GM18511 (cell line): ENCODE measurements around the gene UBASH3A.

Experiments
- ATAC-seq: cut with Tn5 transposase; IDR thresholded peaks from one replicate; pipeline ENCODE4 v1.9.1; 2021; ENCODE audit warnings: mild to moderate bottlenecking, moderate library complexity; ENCODE audit not compliant: unreplicated experiment

The UBASH3A gene

GRCh38 chr21:42429021-42429420 is 25.3 kb downstream of the UBASH3A start:
- no peak for ATAC-seq

DNA sequence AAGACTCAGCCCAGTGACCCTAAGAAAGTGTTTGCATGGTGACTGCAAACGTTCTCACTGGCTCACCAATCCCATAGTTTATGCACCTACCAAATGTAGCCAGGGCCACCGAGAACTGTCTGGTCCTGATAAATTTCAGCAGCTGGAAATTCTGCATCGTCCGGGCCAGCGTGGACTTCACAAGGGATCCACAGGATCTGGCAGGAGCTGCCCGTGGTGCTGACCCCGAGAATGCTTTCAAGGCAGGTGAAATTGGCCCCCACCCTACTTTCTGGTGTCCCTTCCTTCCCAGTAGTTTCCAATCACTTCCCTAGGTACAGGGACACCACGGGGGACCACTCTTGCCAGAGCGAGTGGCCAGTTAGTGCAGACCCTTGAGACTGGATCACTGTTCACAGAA is 26.2 kb downstream of the UBASH3A start:
- no peak for ATAC-seq

- no peak for ATAC-seq
Measured at GRCh38 chr21:42430521-42430920, 26.8 kb downstream of the UBASH3A start.

DNA sequence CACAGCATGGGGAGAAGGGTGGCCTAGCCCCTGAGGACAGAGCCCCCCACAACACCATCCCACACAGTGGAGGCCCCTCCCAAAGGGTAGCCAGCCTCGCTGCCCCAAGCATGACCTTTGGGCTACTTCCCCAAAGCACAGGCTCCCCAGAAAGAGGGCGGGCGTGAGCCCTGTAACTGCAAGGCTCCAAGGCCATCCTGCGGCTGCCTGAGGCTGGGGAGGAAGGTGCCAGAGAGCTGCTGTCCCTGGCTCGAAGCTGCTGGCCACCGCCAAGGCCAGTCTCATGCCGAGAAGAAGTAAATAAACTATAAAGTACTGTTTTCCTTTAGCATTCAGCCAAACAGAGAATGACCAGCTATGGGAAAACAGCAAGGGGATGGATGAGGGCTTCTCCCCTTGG is 27.5 kb downstream of the UBASH3A start:
- ATAC-seq, result no peak

GRCh38 chr21:42432695-42433094 is 29.0 kb downstream of the UBASH3A start:
- ATAC-seq, result no peak

DNA sequence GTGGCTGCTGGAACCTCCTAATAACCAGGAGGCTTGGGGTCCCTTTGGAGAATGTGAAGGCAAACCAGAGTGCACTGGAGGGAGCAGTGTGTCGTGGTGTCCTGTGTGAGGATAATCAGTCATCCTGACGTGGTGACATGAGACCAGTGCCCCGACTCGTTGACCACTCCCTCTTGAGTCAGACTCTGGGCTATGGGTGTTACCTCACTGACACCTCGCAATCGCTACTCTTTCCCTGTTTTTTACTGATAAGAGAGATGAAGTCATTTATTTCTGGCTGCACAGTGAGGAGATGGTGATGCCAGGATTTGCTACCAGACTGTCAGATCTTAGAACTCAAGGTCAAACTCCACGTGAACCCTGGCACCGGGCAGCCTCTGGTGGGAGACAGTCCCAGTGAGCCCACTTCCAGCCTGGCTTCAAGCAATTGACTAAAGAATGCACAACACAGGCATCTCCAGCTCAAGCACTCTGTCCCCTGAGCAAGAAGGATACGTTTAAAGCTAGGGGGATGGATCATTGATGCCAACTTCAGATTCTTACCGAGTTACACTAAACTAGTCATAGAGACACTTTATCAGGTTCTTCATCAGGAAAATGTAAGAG is 30.3 kb downstream of the UBASH3A start:
- no peak for ATAC-seq

DNA sequence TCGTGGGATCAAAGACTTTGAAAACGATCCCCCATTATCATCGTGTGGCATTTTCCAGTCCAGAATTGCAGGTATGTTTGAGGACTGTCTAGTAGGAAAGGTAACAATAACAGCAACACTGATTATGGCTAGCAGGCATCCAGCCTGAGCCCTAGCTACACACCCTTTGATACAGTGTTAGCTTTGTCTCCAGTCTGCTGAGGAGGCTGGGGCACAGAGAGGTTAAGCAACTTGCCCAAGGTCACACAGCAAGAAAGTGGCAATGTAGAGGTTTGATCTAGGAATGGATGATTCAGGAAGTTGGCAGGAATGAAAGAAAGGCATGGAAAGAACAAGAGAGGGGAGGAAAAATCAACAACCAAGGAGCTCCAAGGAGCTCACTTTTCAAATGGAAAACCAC is 31.2 kb downstream of the UBASH3A start:
- ATAC-seq, result no peak

GRCh38 chr21:42435401-42435800 is 31.7 kb downstream of the UBASH3A start:
- ATAC-seq, result no peak

- no peak for ATAC-seq
Measured at GRCh38 chr21:42435833-42436232, 32.1 kb downstream of the UBASH3A start.

DNA sequence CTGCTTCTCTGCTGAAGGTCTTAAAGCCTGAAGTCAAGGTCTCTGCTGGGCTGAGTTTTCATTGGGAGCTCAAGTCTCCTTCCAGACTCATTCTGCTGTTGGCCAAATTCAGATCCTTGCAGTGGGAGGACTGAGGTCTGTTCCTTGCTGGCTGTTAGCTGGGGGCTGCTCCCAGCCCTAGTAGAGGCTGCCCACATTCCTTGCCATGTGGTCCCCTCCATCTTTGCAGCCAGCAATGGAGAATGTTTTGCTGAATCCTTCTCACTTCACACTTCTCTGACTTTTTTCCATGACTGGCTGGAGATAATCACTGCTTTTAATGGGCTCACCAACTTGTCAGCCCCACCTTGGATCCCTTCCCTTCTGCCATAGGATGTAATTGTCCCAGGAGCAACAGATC is 33.2 kb downstream of the UBASH3A start:
- ATAC-seq, result no peak

GRCh38 chr21:42437786-42438185 is 34.1 kb downstream of the UBASH3A start:
- ATAC-seq, result no peak

DNA sequence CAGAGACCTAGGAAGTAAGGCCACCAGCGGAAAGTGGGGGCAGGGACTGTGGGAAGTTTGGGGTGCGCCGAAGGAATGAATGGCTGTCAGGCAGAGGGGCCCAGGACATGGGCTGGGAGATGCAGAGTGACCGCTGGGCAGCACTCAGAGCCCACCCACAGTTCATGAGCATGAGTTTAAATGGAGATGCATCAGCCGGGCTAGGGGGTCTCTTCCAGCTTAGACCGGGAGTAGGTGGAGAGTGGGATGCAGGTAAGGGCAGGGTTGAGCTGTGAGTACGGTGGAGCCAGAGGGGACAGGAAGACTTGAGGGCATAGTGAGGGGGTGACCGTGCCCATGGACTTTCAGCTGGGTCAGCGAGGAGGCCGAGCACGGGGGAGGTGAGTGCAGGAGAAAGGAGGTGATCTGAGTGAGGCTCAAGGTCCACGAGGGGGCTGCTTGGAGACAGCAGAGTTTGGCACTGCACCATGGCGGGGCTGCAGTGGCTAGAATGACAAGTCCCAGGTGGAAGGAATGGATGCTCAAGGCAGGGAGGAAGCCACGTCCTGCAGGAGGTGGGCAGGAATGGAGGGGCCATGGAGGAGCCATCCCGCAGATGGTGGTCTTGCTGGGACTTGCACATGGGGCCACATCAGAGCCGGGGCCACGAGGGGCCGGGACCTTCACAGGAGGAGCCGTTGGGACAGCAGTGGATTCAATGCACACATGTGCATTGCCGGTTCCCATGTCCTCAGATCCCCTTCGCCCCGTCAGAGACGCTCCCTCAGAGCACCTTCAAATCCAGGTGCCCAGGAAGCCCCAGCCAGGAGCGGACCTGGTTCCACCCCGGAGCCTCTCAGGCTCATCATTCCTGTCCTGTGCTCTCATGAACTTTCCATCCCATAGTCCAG is 34.9 kb downstream of the UBASH3A start:
- no peak for ATAC-seq

GRCh38 chr21:42439284-42440186 is 35.8 kb downstream of the UBASH3A start:
- no peak for ATAC-seq

- peak; percentile 72 for ATAC-seq
Measured at GRCh38 chr21:42440187-42440792, 36.6 kb downstream of the UBASH3A start.

GRCh38 chr21:42441963-42442362 is 38.3 kb downstream of the UBASH3A start:
- ATAC-seq, result no peak

GRCh38 chr21:42443181-42443785 is 39.6 kb downstream of the UBASH3A start:
- no peak for ATAC-seq

GRCh38 chr21:42443876-42444744 is 40.4 kb downstream of the UBASH3A start:
- no peak for ATAC-seq

DNA sequence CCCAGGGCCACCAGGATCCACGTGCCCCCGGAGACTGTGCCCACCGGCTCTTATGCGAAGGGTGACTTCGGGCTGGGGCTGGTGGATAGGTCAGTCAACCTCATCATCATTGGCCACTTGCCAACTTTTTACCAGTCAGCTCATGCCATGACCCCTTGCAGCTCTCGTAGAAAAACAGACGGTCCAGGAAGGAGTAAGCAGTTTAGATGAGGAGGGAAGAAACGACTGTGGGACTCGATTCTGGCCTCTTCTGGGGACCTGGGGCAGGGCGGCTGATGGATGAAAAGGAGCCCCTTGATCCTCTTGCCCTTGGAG is 41.0 kb downstream of the UBASH3A start:
- ATAC-seq, result no peak

- ATAC-seq, result no peak
Measured at GRCh38 chr21:42445311-42445710, 41.6 kb downstream of the UBASH3A start.

GRCh38 chr21:42446531-42446930 is 42.8 kb downstream of the UBASH3A start:
- no peak for ATAC-seq
